DND-41 (cell line): ENCODE data around the gene KRT73.

Experiments used
- CTCF ChIP-seq: IDR thresholded peaks from 2 replicates; pipeline ENCODE4 v1.5.1; 2012; ENCODE audit warnings: borderline replicate concordance, low read length, moderate library complexity, mild to moderate bottlenecking; ENCODE audit not compliant: poor library complexity, severe bottlenecking; ENCODE audit errors: extremely low read depth
- EZH2 ChIP-seq: IDR thresholded peaks from 3 replicates; pipeline ENCODE4 v1.6.1; 2012; ENCODE audit warnings: borderline replicate concordance, low read depth, mild to moderate bottlenecking, moderate library complexity, low read length, inconsistent platforms; ENCODE audit not compliant: severe bottlenecking

GRCh38 chr12:52601671-52602070 lies 16.7 kb downstream of the KRT73 start:
- no peak for TF ChIP-seq CTCF
- no peak for TF ChIP-seq EZH2
